MM.1S (cell line): ENCODE results near the gene FGFR2.

Experiments used
- DNase-seq: peaks from one replicate; pipeline ENCODE4 v3.0.0-alpha.2; 2015
- H2AFZ ChIP-seq: fragments of 300-600 bp; sonication (generic); 2 replicates; pipeline ENCODE4 v1.6.0; 2016; ENCODE audit warnings: antibody characterized with exemption, low read length
- H3F3A ChIP-seq: fragments of 300-600 bp; sonication (generic); 2 replicates; pipeline ENCODE4 v1.6.1; 2016; ENCODE audit warnings: mild to moderate bottlenecking, antibody characterized with exemption, low read length, moderate library complexity, mixed read lengths; ENCODE audit not compliant: insufficient read depth
- H3K27ac ChIP-seq: fragments of 300-600 bp; sonication (generic); 2 replicates; pipeline ENCODE4 v1.5.1; 2016; ENCODE audit warnings: mild to moderate bottlenecking, low read length
- H3K27me3 ChIP-seq: fragments of 300-600 bp; sonication (generic); replicated peaks from 2 replicates; pipeline ENCODE4 v1.6.0; 2016; ENCODE audit warnings: low read length; ENCODE audit not compliant: insufficient read depth
- H3K36me3 ChIP-seq: fragments of 300-600 bp; sonication (generic); replicated peaks from 2 replicates; pipeline ENCODE4 v1.6.1; 2016; ENCODE audit warnings: mild to moderate bottlenecking, low read length, mixed read lengths; ENCODE audit not compliant: insufficient read depth
- H3K4me1 ChIP-seq: fragments of 300-600 bp; sonication (generic); 2 replicates; pipeline ENCODE4 v1.6.1; 2016; ENCODE audit warnings: low read length, mixed read lengths
- H3K4me2 ChIP-seq: fragments of 300-600 bp; sonication (generic); 2 replicates; pipeline ENCODE4 v1.6.0; 2016; ENCODE audit warnings: low read depth, low read length
- H3K4me3 ChIP-seq: fragments of 300-600 bp; sonication (generic); 2 replicates; pipeline ENCODE4 v1.5.1; 2016; ENCODE audit warnings: low read length, mixed read lengths
- H3K79me2 ChIP-seq: fragments of 300-600 bp; sonication (generic); 2 replicates; pipeline ENCODE4 v1.6.1; 2016; ENCODE audit warnings: mixed run types, low read length, mixed read lengths
- H3K9ac ChIP-seq: fragments of 300-600 bp; sonication (generic); 2 replicates; pipeline ENCODE4 v1.6.1; 2016; ENCODE audit warnings: low read length, mixed read lengths
- H3K9me2 ChIP-seq: fragments of 300-600 bp; sonication (generic); replicated peaks from 2 replicates; pipeline ENCODE4 v1.6.1; 2016; ENCODE audit warnings: mild to moderate bottlenecking, low read length, mixed read lengths; ENCODE audit not compliant: insufficient read depth
- H3K9me3 ChIP-seq: fragments of 300-600 bp; sonication (generic); replicated peaks from 2 replicates; pipeline ENCODE4 v1.6.1; 2016; ENCODE audit warnings: mild to moderate bottlenecking, low read length, mixed read lengths; ENCODE audit not compliant: insufficient read depth
- H4K20me1 ChIP-seq: fragments of 300-600 bp; sonication (generic); 2 replicates; pipeline ENCODE4 v1.6.1; 2016; ENCODE audit warnings: mild to moderate bottlenecking, low read length, moderate library complexity, mixed read lengths; ENCODE audit not compliant: insufficient read depth
- EZH2 ChIP-seq: fragments of 300-600 bp; sonication (generic); optimal IDR thresholded peaks from 2 replicates; pipeline ENCODE3; 2017; ENCODE audit warnings: low read depth, mild to moderate bottlenecking, antibody characterized with exemption, low read length, mixed read lengths
- EZH2phosphoT487 ChIP-seq: fragments of 300-600 bp; sonication (generic); IDR thresholded peaks from 2 replicates; pipeline ENCODE4 v1.6.1; 2018; ENCODE audit warnings: antibody characterized with exemption, low read length
- TF ChIP-seq, protein P1 (sequence below): fragments of 300-600 bp; sonication (generic); IDR thresholded peaks from 2 replicates; pipeline ENCODE4 v1.5.1; 2016; ENCODE audit warnings: antibody characterized with exemption, low read length, mixed read lengths

Gene FGFR2

DNA sequence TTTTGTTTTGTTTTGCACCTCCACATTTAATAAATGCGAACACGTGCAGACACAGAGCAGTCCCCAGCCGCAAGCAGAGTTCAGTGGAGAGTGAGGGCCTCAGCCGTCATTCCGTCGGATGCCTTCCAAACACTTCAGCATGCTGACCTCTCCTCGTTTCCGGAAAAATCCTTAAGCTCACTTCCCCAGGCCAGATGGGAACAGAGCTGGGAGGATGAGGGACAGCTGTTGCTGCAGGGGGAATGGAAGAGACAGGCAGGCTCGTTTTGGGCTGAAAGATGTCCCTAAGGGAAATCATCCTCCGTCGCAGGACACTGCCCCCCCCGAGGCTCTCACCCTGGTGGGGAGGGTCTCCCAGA, 17.2 kb upstream of the FGFR2 start:
- no peaks in the 10 kb centered on the region for H3F3A ChIP-seq
- no peaks in the 10 kb centered on the region for H3K27me3 ChIP-seq
- no peaks in the 10 kb centered on the region for H3K9me3 ChIP-seq
- TF ChIP-seq, protein P1, sequence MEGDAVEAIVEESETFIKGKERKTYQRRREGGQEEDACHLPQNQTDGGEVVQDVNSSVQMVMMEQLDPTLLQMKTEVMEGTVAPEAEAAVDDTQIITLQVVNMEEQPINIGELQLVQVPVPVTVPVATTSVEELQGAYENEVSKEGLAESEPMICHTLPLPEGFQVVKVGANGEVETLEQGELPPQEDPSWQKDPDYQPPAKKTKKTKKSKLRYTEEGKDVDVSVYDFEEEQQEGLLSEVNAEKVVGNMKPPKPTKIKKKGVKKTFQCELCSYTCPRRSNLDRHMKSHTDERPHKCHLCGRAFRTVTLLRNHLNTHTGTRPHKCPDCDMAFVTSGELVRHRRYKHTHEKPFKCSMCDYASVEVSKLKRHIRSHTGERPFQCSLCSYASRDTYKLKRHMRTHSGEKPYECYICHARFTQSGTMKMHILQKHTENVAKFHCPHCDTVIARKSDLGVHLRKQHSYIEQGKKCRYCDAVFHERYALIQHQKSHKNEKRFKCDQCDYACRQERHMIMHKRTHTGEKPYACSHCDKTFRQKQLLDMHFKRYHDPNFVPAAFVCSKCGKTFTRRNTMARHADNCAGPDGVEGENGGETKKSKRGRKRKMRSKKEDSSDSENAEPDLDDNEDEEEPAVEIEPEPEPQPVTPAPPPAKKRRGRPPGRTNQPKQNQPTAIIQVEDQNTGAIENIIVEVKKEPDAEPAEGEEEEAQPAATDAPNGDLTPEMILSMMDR, result no peak
- TF ChIP-seq EZH2, result no peak
- TF ChIP-seq EZH2phosphoT487, result no peak
- H3K4me3 ChIP-seq, result no peak overlapping the region
- no peaks in the 10 kb centered on the region for H3K9me2 ChIP-seq
- no peak overlapping the region for H2AFZ ChIP-seq
- H3K27ac ChIP-seq, result no peak overlapping the region
- H4K20me1 ChIP-seq, result no peaks in the 10 kb centered on the region
- H3K4me2 ChIP-seq, result no peak overlapping the region
- no peak overlapping the region for H3K9ac ChIP-seq
- no peaks in the 10 kb centered on the region for H3K36me3 ChIP-seq
- DNase-seq, result no peak
- H3K4me1 ChIP-seq, result no peaks in the 10 kb centered on the region
- H3K79me2 ChIP-seq, result no peaks in the 10 kb centered on the region

DNA sequence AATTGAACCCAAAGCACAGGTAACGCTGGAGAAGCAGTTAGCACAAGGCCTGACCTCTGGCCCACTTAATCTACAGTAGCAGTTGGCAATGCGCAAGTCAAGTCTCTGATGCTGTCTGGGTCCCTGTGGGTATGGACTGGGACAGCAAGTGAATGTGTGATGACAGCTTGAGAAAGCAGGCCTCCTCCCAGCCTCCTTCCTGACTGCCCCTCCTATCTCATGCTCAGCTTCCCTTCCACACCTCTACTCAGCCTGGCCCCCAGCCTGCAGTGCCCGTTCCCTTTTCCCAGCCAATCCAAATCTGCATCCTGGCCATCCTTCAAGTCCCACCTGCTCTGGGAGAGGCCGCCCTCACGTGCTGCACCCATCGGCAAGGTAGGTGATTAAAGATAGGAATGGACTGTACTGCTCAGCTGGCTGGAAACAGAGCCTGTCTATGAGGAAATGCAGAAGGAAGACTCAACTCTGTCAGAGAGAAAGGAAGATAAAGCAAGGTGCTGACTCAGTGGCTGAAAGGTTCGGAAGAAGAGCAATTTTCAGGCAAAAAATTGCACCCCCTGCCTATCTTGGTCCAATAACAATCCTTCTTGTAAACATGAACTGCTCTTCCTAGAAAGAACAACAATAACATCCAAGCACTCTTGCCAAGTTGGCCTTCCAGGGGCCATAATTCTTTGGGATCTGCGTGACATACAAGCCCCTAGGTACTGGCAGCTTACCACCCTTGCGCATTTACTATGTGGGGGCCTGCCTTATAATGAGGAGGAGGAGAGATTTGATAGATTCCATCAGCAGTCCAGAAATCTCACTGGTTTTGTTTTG, 16.6 kb upstream of the FGFR2 start:
- H3K9me2 ChIP-seq, result no peaks in the 10 kb centered on the region
- no peaks in the 10 kb centered on the region for H3K4me1 ChIP-seq
- H3K27ac ChIP-seq, result no peak overlapping the region
- H3K4me2 ChIP-seq, result no peak overlapping the region
- H3K9ac ChIP-seq, result no peak overlapping the region
- H3K4me3 ChIP-seq, result no peak overlapping the region
- no peaks in the 10 kb centered on the region for H4K20me1 ChIP-seq
- no peaks in the 10 kb centered on the region for H3F3A ChIP-seq
- TF ChIP-seq, protein P1, result no peak
- DNase-seq, result no peak
- H3K9me3 ChIP-seq, result no peaks in the 10 kb centered on the region
- no peaks in the 10 kb centered on the region for H3K27me3 ChIP-seq
- H3K79me2 ChIP-seq, result no peaks in the 10 kb centered on the region
- H3K36me3 ChIP-seq, result no peaks in the 10 kb centered on the region
- H2AFZ ChIP-seq, result no peak overlapping the region

DNA sequence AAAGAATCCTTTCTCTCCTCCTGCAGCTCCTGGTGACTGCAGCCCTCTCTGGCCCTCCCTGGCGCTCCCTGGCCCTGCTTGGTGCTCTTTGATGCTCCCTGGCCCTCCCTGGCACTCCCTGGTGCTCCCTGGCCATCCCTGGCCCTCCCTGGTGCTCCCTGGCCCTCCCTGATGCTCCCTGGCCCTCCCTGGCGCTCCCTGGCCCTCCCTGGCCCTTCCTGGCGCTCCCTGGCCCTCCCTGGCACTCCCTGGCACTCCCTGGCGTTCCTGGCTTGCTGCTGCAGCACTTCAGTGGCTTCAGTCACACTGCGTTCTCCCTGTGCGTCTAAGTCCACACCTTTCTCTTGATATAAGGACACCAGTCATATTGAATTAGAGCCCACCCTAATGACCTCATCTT, 15.2 kb upstream of the FGFR2 start:
- no peak for TF ChIP-seq EZH2phosphoT487
- no peak for TF ChIP-seq EZH2
- TF ChIP-seq, protein P1, result no peak
- Histone ChIP-seq H3K9me2 (no peaks in the 10 kb centered on the region), H3K36me3 (no peaks in the 10 kb centered on the region), H3K79me2 (no peaks in the 10 kb centered on the region), H3K27me3 (no peaks in the 10 kb centered on the region), H3F3A (no peaks in the 10 kb centered on the region), H3K4me3 (no peak overlapping the region), H3K4me1 (no peaks in the 10 kb centered on the region), H2AFZ (no peak overlapping the region), H3K4me2 (no peak overlapping the region), H4K20me1 (no peaks in the 10 kb centered on the region), H3K9ac (no peak overlapping the region), H3K27ac (no peak overlapping the region), H3K9me3 (no peaks in the 10 kb centered on the region)
- DNase-seq, result no peak
